SK-N-SH treated with all-trans-retinoic acid at 6 μM for 48 hours (cell line): ENCODE results near the gene OR51B5.

ENCODE experiments used
- ESRRG ChIP-seq: fragments of 250-450 bp; sonication (Bioruptor Pico); IDR thresholded peaks from 2 replicates; pipeline ENCODE4 v1.6.1; 2021; ENCODE audit warnings: mild to moderate bottlenecking
- PPARA ChIP-seq: fragments of 250-450 bp; sonication (Bioruptor Pico); IDR thresholded peaks from 2 replicates; pipeline ENCODE4 v1.5.0; 2020; ENCODE audit warnings: mild to moderate bottlenecking, borderline replicate concordance
- ZC3H10 ChIP-seq: fragments of 250-450 bp; sonication (Bioruptor Pico); IDR thresholded peaks from 2 replicates; pipeline ENCODE4 v1.5.1; 2021; ENCODE audit warnings: mild to moderate bottlenecking, moderate library complexity
- ZFP30 ChIP-seq: fragments of 450-650 bp; formaldehyde crosslinking; IDR thresholded peaks from 2 replicates; pipeline ENCODE4 v1.5.0; 2022; ENCODE audit warnings: mild to moderate bottlenecking, moderate library complexity
- TF ChIP-seq, protein P1 (sequence below): fragments of 250-450 bp; sonication (Bioruptor Pico); IDR thresholded peaks from 2 replicates; pipeline ENCODE4 v1.8.0; 2020; ENCODE audit warnings: mild to moderate bottlenecking, moderate library complexity, borderline replicate concordance
- TF ChIP-seq, protein P2 (sequence below): fragments of 250-450 bp; sonication (Bioruptor Pico); IDR thresholded peaks from 2 replicates; pipeline ENCODE4 v1.8.0; 2021; ENCODE audit warnings: low read depth, mild to moderate bottlenecking, moderate library complexity, borderline replicate concordance

DNA sequence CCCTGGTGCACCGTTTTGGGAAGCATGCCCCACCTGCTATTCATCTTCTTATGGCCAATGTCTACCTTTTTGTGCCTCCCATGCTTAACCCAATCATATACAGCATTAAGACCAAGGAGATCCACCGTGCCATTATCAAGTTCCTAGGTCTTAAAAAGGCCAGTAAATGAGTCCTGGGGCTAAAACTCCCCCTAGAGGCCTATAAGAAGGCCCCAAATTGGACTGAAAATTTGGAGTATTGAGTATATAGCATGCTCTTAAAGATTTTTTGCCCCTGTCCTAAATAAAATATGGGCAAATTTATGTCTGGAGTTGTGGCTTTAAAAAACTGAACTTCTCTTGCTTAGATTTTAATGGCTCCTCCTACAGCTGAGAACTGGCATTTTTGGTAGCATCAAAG, 46.9 kb upstream of the OR51B5 start:
- TF ChIP-seq ESRRG (CRISPR knock-in tag) = no peak
- TF ChIP-seq, protein P1, sequence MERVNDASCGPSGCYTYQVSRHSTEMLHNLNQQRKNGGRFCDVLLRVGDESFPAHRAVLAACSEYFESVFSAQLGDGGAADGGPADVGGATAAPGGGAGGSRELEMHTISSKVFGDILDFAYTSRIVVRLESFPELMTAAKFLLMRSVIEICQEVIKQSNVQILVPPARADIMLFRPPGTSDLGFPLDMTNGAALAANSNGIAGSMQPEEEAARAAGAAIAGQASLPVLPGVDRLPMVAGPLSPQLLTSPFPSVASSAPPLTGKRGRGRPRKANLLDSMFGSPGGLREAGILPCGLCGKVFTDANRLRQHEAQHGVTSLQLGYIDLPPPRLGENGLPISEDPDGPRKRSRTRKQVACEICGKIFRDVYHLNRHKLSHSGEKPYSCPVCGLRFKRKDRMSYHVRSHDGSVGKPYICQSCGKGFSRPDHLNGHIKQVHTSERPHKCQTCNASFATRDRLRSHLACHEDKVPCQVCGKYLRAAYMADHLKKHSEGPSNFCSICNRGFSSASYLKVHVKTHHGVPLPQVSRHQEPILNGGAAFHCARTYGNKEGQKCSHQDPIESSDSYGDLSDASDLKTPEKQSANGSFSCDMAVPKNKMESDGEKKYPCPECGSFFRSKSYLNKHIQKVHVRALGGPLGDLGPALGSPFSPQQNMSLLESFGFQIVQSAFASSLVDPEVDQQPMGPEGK (CRISPR knock-in tag) = no peak
- TF ChIP-seq ZFP30 (CRISPR knock-in tag) = no peak
- no peak for TF ChIP-seq PPARA (CRISPR knock-in tag)
- no peak for TF ChIP-seq ZC3H10 (CRISPR knock-in tag)
- TF ChIP-seq, protein P2, sequence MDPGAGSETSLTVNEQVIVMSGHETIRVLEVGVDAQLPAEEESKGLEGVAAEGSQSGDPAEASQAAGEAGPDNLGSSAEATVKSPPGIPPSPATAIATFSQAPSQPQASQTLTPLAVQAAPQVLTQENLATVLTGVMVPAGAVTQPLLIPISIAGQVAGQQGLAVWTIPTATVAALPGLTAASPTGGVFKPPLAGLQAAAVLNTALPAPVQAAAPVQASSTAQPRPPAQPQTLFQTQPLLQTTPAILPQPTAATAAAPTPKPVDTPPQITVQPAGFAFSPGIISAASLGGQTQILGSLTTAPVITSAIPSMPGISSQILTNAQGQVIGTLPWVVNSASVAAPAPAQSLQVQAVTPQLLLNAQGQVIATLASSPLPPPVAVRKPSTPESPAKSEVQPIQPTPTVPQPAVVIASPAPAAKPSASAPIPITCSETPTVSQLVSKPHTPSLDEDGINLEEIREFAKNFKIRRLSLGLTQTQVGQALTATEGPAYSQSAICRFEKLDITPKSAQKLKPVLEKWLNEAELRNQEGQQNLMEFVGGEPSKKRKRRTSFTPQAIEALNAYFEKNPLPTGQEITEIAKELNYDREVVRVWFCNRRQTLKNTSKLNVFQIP (CRISPR knock-in tag) = no peak
